ENCODE measurements around the gene NEK5.

- TF ChIP-seq POLR2A (IDR thresholded peaks at IDR 0.05) (no peak), CTCF (IDR thresholded peaks at IDR 0.05) (no peak), EP300 (IDR thresholded peaks at IDR 0.05) (no peak)
Observed at GRCh38 chr13:52105841-52106240, 23.0 kb downstream of the NEK5 start.

Data from stomach (tissue), 4 donors.